H1 (cell line): ENCODE data around the gene ARHGEF40. TPM values are rescaled to one million over a fixed set of nuclear protein-coding genes. Genes with fewer than 3 reads are reported as not detected.

ENCODE experiments used
- ASH2L ChIP-seq: fragments of 200-600, 300-600 bp; sonication (generic); IDR thresholded peaks from one replicate; pipeline ENCODE4 v1.7.1; 2017; ENCODE audit warnings: low read length
- HDAC2 ChIP-seq, 2 experiments: fragments of 300-600 bp in 1 of 2; sonication (generic) in 1 of 2; IDR thresholded peaks; 2 replicates each; pipeline ENCODE4 v1.6.1; 2011 to 2012; ENCODE audit warnings: low read depth in 2 of 2, low read length in 2 of 2, mild to moderate bottlenecking in 2 of 2, moderate library complexity in 2 of 2, borderline replicate concordance in 1 of 2, inconsistent platforms in 1 of 2
- KDM4A ChIP-seq: IDR thresholded peaks from one replicate; pipeline ENCODE4 v1.7.1; 2012; ENCODE audit warnings: low read depth, mild to moderate bottlenecking, moderate library complexity, low read length, inconsistent platforms; ENCODE audit not compliant: severe bottlenecking
- MAFK ChIP-seq: IDR thresholded peaks from 2 replicates; pipeline ENCODE4 v1.6.1; 2012; ENCODE audit warnings: low read depth, mild to moderate bottlenecking, improper control_type of control experiment, low read length
- NANOG ChIP-seq: IDR thresholded peaks from 2 replicates; pipeline ENCODE4 v1.6.1; 2011; ENCODE audit warnings: low read length, low read depth, mild to moderate bottlenecking, inconsistent platforms; ENCODE audit not compliant: insufficient read depth, poor library complexity, severe bottlenecking
- polyA plus RNA-seq, 7 experiments: library from polyadenylated mRNA; depleted of rRNA in 3 of 7; stranded (reverse) in 5 of 7; unstranded in 2 of 7; fragments of >200 nt in 5 of 7; fragments of 200-250 nt in 2 of 7; gene quantifications; 1 replicate in 5 of 7; 2 replicates in 1 of 7; 4 replicates in 1 of 7; pipeline versions ENCODE4 v1.2.1 to v1.2.3, GENCODE V29; 2011 to 2013; ENCODE audit warnings: missing spikeins in 2 of 7, mixed read lengths in 2 of 7
- total RNA-seq: library from RNA; stranded (reverse); fragmentation: NEBNext Ultra II Directional; extraction: Animal tissue kit (Norgen Biotek cat#: 25700); gene quantifications from 2 replicates; pipeline ENCODE4 v1.2.1, GENCODE V29; 2021
- TF ChIP-seq, protein P1 (sequence below): IDR thresholded peaks from 2 replicates; pipeline ENCODE4 v1.6.1; 2012; ENCODE audit warnings: inconsistent platforms
- TF ChIP-seq, protein P2 (sequence below): IDR thresholded peaks from 2 replicates; pipeline ENCODE4 v1.6.1; 2011; ENCODE audit warnings: low read length, improper control_type of control experiment
- TF ChIP-seq, protein P3 (sequence below): fragments of 300-600 bp; sonication (generic); IDR thresholded peaks from 2 replicates; pipeline ENCODE4 v1.7.1; 2012; ENCODE audit warnings: low read length, moderate library complexity, mild to moderate bottlenecking, inconsistent platforms; ENCODE audit not compliant: insufficient replicate concordance

The ARHGEF40 gene
- total and polyA plus RNA-seq, 2 of the 8 experiments (the other 6 are each of a cell fraction or from before 2014, with no cell fraction given) = 53.1 to 101 TPM

DNA sequence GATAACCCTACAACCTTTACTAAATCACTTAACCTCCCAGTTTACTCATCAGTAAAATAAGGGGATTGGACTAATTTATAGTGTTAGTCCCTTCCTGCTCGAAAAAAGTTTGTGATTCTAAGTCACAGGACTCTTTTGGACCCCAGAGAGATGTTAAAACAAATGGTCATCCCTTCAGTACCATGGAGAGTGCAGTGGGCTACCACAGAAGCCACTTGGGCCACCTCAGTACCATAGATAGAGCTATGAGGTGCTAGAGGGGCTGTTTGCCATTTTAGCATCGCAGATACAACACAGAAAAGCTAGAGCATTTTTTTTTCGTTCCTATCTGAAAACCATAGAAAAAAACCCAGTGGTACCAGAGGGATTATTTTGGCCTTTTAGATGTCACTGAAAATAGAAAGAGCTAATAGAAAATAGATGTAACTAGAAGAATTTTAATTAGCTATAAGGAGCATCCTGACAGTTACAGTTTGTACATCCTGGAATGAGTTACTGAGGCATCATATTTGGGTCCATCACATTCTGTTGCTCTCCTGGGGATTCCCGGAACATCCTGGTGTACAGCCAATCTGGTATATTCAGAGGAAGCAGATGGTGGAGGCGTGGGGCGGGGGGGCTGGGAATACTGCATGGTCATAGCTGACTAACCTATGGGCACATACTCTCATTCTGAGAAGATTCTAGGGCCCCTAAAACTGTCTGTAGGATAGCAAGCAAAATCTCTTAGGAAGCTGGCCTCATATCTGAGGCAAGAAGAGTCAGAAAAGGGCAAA, 25.5 kb downstream of the ARHGEF40 start (continued):
- TF ChIP-seq, protein P1, sequence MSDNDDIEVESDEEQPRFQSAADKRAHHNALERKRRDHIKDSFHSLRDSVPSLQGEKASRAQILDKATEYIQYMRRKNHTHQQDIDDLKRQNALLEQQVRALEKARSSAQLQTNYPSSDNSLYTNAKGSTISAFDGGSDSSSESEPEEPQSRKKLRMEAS = no peak
- TF ChIP-seq MAFK (no peak), NANOG (no peak), KDM4A (no peak), ASH2L (no peak), HDAC2 (IDR thresholded peaks at IDR 0.05; ENCODE audit: borderline replicate concordance in 1 of 2, low read depth in 2 of 2, low read length in 2 of 2) (peak; percentile 79 to 85; a peak in 2 of 4 replicates)
- TF ChIP-seq, protein P2, sequence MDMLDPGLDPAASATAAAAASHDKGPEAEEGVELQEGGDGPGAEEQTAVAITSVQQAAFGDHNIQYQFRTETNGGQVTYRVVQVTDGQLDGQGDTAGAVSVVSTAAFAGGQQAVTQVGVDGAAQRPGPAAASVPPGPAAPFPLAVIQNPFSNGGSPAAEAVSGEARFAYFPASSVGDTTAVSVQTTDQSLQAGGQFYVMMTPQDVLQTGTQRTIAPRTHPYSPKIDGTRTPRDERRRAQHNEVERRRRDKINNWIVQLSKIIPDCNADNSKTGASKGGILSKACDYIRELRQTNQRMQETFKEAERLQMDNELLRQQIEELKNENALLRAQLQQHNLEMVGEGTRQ = no peak
- TF ChIP-seq, protein P3, sequence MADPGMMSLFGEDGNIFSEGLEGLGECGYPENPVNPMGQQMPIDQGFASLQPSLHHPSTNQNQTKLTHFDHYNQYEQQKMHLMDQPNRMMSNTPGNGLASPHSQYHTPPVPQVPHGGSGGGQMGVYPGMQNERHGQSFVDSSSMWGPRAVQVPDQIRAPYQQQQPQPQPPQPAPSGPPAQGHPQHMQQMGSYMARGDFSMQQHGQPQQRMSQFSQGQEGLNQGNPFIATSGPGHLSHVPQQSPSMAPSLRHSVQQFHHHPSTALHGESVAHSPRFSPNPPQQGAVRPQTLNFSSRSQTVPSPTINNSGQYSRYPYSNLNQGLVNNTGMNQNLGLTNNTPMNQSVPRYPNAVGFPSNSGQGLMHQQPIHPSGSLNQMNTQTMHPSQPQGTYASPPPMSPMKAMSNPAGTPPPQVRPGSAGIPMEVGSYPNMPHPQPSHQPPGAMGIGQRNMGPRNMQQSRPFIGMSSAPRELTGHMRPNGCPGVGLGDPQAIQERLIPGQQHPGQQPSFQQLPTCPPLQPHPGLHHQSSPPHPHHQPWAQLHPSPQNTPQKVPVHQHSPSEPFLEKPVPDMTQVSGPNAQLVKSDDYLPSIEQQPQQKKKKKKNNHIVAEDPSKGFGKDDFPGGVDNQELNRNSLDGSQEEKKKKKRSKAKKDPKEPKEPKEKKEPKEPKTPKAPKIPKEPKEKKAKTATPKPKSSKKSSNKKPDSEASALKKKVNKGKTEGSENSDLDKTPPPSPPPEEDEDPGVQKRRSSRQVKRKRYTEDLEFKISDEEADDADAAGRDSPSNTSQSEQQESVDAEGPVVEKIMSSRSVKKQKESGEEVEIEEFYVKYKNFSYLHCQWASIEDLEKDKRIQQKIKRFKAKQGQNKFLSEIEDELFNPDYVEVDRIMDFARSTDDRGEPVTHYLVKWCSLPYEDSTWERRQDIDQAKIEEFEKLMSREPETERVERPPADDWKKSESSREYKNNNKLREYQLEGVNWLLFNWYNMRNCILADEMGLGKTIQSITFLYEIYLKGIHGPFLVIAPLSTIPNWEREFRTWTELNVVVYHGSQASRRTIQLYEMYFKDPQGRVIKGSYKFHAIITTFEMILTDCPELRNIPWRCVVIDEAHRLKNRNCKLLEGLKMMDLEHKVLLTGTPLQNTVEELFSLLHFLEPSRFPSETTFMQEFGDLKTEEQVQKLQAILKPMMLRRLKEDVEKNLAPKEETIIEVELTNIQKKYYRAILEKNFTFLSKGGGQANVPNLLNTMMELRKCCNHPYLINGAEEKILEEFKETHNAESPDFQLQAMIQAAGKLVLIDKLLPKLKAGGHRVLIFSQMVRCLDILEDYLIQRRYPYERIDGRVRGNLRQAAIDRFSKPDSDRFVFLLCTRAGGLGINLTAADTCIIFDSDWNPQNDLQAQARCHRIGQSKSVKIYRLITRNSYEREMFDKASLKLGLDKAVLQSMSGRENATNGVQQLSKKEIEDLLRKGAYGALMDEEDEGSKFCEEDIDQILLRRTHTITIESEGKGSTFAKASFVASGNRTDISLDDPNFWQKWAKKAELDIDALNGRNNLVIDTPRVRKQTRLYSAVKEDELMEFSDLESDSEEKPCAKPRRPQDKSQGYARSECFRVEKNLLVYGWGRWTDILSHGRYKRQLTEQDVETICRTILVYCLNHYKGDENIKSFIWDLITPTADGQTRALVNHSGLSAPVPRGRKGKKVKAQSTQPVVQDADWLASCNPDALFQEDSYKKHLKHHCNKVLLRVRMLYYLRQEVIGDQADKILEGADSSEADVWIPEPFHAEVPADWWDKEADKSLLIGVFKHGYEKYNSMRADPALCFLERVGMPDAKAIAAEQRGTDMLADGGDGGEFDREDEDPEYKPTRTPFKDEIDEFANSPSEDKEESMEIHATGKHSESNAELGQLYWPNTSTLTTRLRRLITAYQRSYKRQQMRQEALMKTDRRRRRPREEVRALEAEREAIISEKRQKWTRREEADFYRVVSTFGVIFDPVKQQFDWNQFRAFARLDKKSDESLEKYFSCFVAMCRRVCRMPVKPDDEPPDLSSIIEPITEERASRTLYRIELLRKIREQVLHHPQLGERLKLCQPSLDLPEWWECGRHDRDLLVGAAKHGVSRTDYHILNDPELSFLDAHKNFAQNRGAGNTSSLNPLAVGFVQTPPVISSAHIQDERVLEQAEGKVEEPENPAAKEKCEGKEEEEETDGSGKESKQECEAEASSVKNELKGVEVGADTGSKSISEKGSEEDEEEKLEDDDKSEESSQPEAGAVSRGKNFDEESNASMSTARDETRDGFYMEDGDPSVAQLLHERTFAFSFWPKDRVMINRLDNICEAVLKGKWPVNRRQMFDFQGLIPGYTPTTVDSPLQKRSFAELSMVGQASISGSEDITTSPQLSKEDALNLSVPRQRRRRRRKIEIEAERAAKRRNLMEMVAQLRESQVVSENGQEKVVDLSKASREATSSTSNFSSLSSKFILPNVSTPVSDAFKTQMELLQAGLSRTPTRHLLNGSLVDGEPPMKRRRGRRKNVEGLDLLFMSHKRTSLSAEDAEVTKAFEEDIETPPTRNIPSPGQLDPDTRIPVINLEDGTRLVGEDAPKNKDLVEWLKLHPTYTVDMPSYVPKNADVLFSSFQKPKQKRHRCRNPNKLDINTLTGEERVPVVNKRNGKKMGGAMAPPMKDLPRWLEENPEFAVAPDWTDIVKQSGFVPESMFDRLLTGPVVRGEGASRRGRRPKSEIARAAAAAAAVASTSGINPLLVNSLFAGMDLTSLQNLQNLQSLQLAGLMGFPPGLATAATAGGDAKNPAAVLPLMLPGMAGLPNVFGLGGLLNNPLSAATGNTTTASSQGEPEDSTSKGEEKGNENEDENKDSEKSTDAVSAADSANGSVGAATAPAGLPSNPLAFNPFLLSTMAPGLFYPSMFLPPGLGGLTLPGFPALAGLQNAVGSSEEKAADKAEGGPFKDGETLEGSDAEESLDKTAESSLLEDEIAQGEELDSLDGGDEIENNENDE = no peak
